Naive thymus-derived CD4-positive, alpha-beta T cell (primary cell): ENCODE results near the gene MT1F. TPM values are rescaled to one million over a fixed set of nuclear protein-coding genes. Genes with fewer than 3 reads are reported as not detected.
"Not testable (repeated sequence)": the region's sequence is repeated elsewhere in the genome, so short reads cannot be mapped to it uniquely, and the experiment has no call there.

Experiments used
- ATAC-seq: fragments of 150-1000 bp; cut with Tn5 transposase; 2 replicates; pipeline ENCODE4 v1.10.0; 2021; ENCODE audit warnings: mild to moderate bottlenecking, moderate library complexity
- CTCF ChIA-PET: fragments of 350-600 bp; sonication (Branson Sonifier 250); formaldehyde crosslinking; loops from one replicate; lab custom pipeline; 2021; ENCODE audit warnings: antibody characterized with exemption; lab: Charles Lee
- POLR2A ChIA-PET: fragments of 350-600 bp; sonication (Branson Sonifier 250); formaldehyde crosslinking; loops from one replicate; lab custom pipeline; 2021; ENCODE audit warnings: antibody characterized with exemption, inconsistent platforms; lab: Charles Lee
- DNase-seq, 9 donors: peaks; one replicate each; pipeline versions ENCODE4 v3.0.0 to v3.0.0-alpha.2; 2020 to 2022; ENCODE audit warnings: mixed read lengths in 1 of 9
- H3K27ac ChIP-seq: one replicate; pipeline ENCODE4 v1.7.0; 2013; ENCODE audit warnings: mild to moderate bottlenecking, low read depth, low read length, moderate library complexity
- H3K27me3 ChIP-seq, 2 donors: one replicate each; pipeline ENCODE4 v1.7.0; 2013; ENCODE audit warnings: low read length in 2 of 2, mild to moderate bottlenecking in 2 of 2, moderate library complexity in 2 of 2; ENCODE audit not compliant: control insufficient read depth in 2 of 2, insufficient read depth in 2 of 2
- H3K36me3 ChIP-seq, 3 experiments: 1 replicate in 2 of 3; 2 replicates in 1 of 3; pipeline ENCODE4 v1.7.0; 2013; ENCODE audit warnings: low read length in 3 of 3, mild to moderate bottlenecking in 3 of 3, moderate library complexity in 1 of 3; ENCODE audit not compliant: insufficient read depth in 3 of 3, control insufficient read depth in 2 of 3
- H3K4me1 ChIP-seq, 2 donors: one replicate each; pipeline ENCODE4 v1.7.0; 2013; ENCODE audit warnings: low read length in 2 of 2, mild to moderate bottlenecking in 2 of 2, moderate library complexity in 1 of 2; ENCODE audit not compliant: control insufficient read depth in 2 of 2, insufficient read depth in 2 of 2
- H3K4me3 ChIP-seq: 2 replicates; pipeline ENCODE4 v1.7.0; 2013; ENCODE audit warnings: mild to moderate bottlenecking, low read length
- H3K9me3 ChIP-seq, 3 experiments: 1 replicate in 2 of 3; 2 replicates in 1 of 3; pipeline ENCODE4 v1.7.0; 2013; ENCODE audit warnings: low read length in 3 of 3; ENCODE audit not compliant: control insufficient read depth in 2 of 3
- H3K27ac Mint-ChIP-seq, 9 donors: one replicate each; pipeline ENCODE4 v1.8.0; 2020 to 2022; ENCODE audit warnings: mixed read lengths in 9 of 9, mild to moderate bottlenecking in 8 of 9, moderate library complexity in 5 of 9, inconsistent platforms in 2 of 9
- H3K27me3 Mint-ChIP-seq, 5 donors: one replicate each; pipeline ENCODE4 v1.8.0; 2021 to 2022; ENCODE audit warnings: mixed read lengths in 5 of 5, mild to moderate bottlenecking in 1 of 5
- H3K36me3 Mint-ChIP-seq, 5 donors: one replicate each; pipeline ENCODE4 v1.8.0; 2020 to 2022; ENCODE audit warnings: mixed read lengths in 5 of 5, mild to moderate bottlenecking in 3 of 5, inconsistent platforms in 1 of 5
- H3K4me1 Mint-ChIP-seq, 7 donors: one replicate each; pipeline ENCODE4 v1.8.0; 2020 to 2022; ENCODE audit warnings: mixed read lengths in 7 of 7, mild to moderate bottlenecking in 3 of 7, inconsistent platforms in 1 of 7
- H3K4me3 Mint-ChIP-seq, 10 donors: one replicate each; pipeline ENCODE4 v1.8.0; 2020 to 2022; ENCODE audit warnings: mild to moderate bottlenecking in 10 of 10, mixed read lengths in 10 of 10, moderate library complexity in 6 of 10, inconsistent platforms in 2 of 10
- H3K9me3 Mint-ChIP-seq, 11 donors: one replicate each; pipeline ENCODE4 v1.8.0; 2020 to 2022; ENCODE audit warnings: mixed read lengths in 11 of 11, mild to moderate bottlenecking in 4 of 11, inconsistent platforms in 1 of 11, moderate library complexity in 1 of 11
- intact Hi-C, 2 donors: fragments of 100-400 bp; cut with micrococcal nuclease; formaldehyde crosslinking; loops; one replicate each; pipeline ENCODE4 v1.15.1; 2023
- polyA plus RNA-seq, 2 donors: library from polyadenylated mRNA; unstranded; fragments of 300-500 nt; fragmentation: Illumina TruSeq; gene quantifications; one replicate each; pipeline ENCODE4 v1.2.3, GENCODE V29; 2021
- total RNA-seq, 6 experiments: library from RNA in 5 of 6; stranded (reverse) in 5 of 6; gene quantifications; 1 replicate in 5 of 6; 2 replicates in 1 of 6; pipeline ENCODE4 v1.2.3 and lab custom pipeline; 2021 to 2026

Gene MT1F
- total and polyA plus RNA-seq, 7 experiments from 2014 or later, result 5.6 to 42.4 (median 8.9) TPM

GRCh38 chr16:56617212-56618085 lies 40.3 kb upstream of the MT1F start:
- DNase-seq, result peak in 7 of 9 donors; percentile 33 to 64 (median 42)
- no peaks in the 10 kb centered on the region for H3K36me3 Mint-ChIP-seq
- Histone ChIP-seq H3K36me3 (no peaks in the 10 kb centered on the region), H3K4me1 (peaks cover 0 to 7% of the 10 kb centered on the region in 2 donors), H3K27ac (no peak overlapping the region), H3K4me3 (no peak overlapping the region), H3K9me3 (no peaks in the 10 kb centered on the region), H3K27me3 (no peaks in the 10 kb centered on the region)
- no peaks in the 10 kb centered on the region for H3K9me3 Mint-ChIP-seq
- ATAC-seq, result peak; percentile 90
- H3K27ac Mint-ChIP-seq, result peak overlapping the region in 2 of 9 donors; percentile 52 to 82
- H3K4me1 Mint-ChIP-seq, result peaks cover 0 to 46% (median 12%) of the 10 kb centered on the region in 7 donors
- peak overlapping the region; percentile 58 to 87 (median 78) for H3K4me3 Mint-ChIP-seq
- peaks cover 0 to 18% (median 4%) of the 10 kb centered on the region in 5 donors for H3K27me3 Mint-ChIP-seq
- intact Hi-C loops, result loop anchor here (1.0 kb wide), 3 partner anchors 8 to 9 kb away; partner anchors contain the start of genes MT1E (in 2 of the 2) and MT2A (in 1 of the 2)
- CTCF ChIA-PET, result interaction anchor here (1.3 kb wide), 1 partner anchor 26 kb away, joined by 3 read pairs; no protein-coding TSS in a partner anchor
- POLR2A ChIA-PET, result interaction anchor here (0.8 to 0.9 kb wide), 4 partner anchors 8 to 103 kb away, joined by 3 to 6 read pairs (median 4); partner anchors contain the start of gene MT1E

- no peaks in the 10 kb centered on the region for H3K36me3 Mint-ChIP-seq
- no peak for ATAC-seq
- H3K27me3 Mint-ChIP-seq, result peaks cover 0 to 18% (median 4%) of the 10 kb centered on the region in 5 donors
- no peak overlapping the region for H3K27ac Mint-ChIP-seq
- H3K9me3 Mint-ChIP-seq, result no peaks in the 10 kb centered on the region
- no peak for DNase-seq
- ChIA-PET CTCF (no interaction called here), POLR2A (interaction anchor here (0.9 kb wide), 1 partner anchor 102 kb away, joined by 4 read pairs; no protein-coding TSS in a partner anchor)
- H3K4me1 ChIP-seq, result peaks cover 0 to 7% of the 10 kb centered on the region in 2 donors
- H3K9me3 ChIP-seq, result no peaks in the 10 kb centered on the region
- intact Hi-C loops, result no loop called here
- H3K27me3 ChIP-seq, result no peaks in the 10 kb centered on the region
- peak overlapping the region in 9 of 10 donors; percentile 38 to 87 (median 78) for H3K4me3 Mint-ChIP-seq
- H3K36me3 ChIP-seq, result no peaks in the 10 kb centered on the region
- H3K4me1 Mint-ChIP-seq, result peaks cover 0 to 43% (median 12%) of the 10 kb centered on the region in 7 donors
- H3K4me3 ChIP-seq, result no peak overlapping the region
- no peak overlapping the region for H3K27ac ChIP-seq
Measured at GRCh38 chr16:56618138-56618537, 39.6 kb upstream of the MT1F start.

- no peak for ATAC-seq
- Histone ChIP-seq H3K27me3 (no peaks in the 10 kb centered on the region), H3K4me1 (peaks cover 0 to 13% of the 10 kb centered on the region in 2 donors), H3K27ac (no peak overlapping the region), H3K4me3 (no peak overlapping the region), H3K36me3 (no peaks in the 10 kb centered on the region), H3K9me3 (no peaks in the 10 kb centered on the region)
- H3K27me3 Mint-ChIP-seq, result peaks cover 0 to 24% (median 8%) of the 10 kb centered on the region in 5 donors
- intact Hi-C loops, result no loop called here
- ChIA-PET CTCF (interaction anchor here (1.0 kb wide), 1 partner anchor 15 kb away, joined by 3 read pairs; no protein-coding TSS in a partner anchor), POLR2A (no interaction called here)
- H3K4me3 Mint-ChIP-seq, result no peak overlapping the region
- no peaks in the 10 kb centered on the region for H3K36me3 Mint-ChIP-seq
- no peak overlapping the region for H3K27ac Mint-ChIP-seq
- H3K9me3 Mint-ChIP-seq, result no peaks in the 10 kb centered on the region
- peaks cover 7 to 29% (median 19%) of the 10 kb centered on the region in 7 donors for H3K4me1 Mint-ChIP-seq
- DNase-seq, result no peak
Measured at GRCh38 chr16:56620339-56620897, 37.3 kb upstream of the MT1F start.

GRCh38 chr16:56621665-56622445 lies 35.9 kb upstream of the MT1F start:
- H3K4me1 ChIP-seq, result peaks cover 0 to 21% of the 10 kb centered on the region in 2 donors
- H3K27me3 ChIP-seq, H3K36me3 Mint-ChIP-seq, H3K9me3 Mint-ChIP-seq, intact Hi-C loops, CTCF ChIA-PET, H3K36me3 ChIP-seq, H3K4me3 ChIP-seq, ATAC-seq, H3K9me3 ChIP-seq, H3K27ac ChIP-seq, DNase-seq, H3K4me3 Mint-ChIP-seq: not testable (repeated sequence)
- POLR2A ChIA-PET, result interaction anchor here (1.4 kb wide), 1 partner anchor 80 kb away, joined by 3 read pairs; no protein-coding TSS in a partner anchor
- peaks cover 0 to 25% (median 8%) of the 10 kb centered on the region in 5 donors for H3K27me3 Mint-ChIP-seq
- peaks cover 13 to 34% (median 24%) of the 10 kb centered on the region in 7 donors for H3K4me1 Mint-ChIP-seq
- peak overlapping the region in 1 of 9 donors; percentile 3 for H3K27ac Mint-ChIP-seq

- H3K27ac Mint-ChIP-seq, H3K4me3 Mint-ChIP-seq, H3K36me3 ChIP-seq, H3K9me3 ChIP-seq, H3K9me3 Mint-ChIP-seq, intact Hi-C loops, DNase-seq, H3K4me3 ChIP-seq, H3K27ac ChIP-seq, ATAC-seq, H3K36me3 Mint-ChIP-seq, H3K27me3 ChIP-seq: not testable (repeated sequence)
- peaks cover 11 to 27% (median 15%) of the 10 kb centered on the region in 7 donors for H3K4me1 Mint-ChIP-seq
- POLR2A ChIA-PET, result interaction anchor here (0.7 to 1.6 kb wide), 4 partner anchors 9 to 79 kb away, joined by 3 to 5 read pairs (median 4); partner anchors contain the start of genes MT1M and MT2A
- H3K4me1 ChIP-seq, result peaks cover 0 to 13% of the 10 kb centered on the region in 2 donors
- peaks cover 0 to 21% (median 4%) of the 10 kb centered on the region in 5 donors for H3K27me3 Mint-ChIP-seq
- CTCF ChIA-PET, result interaction anchor here (1.0 to 1.5 kb wide), 2 partner anchors 14 to 20 kb away, joined by 3 to 5 read pairs; partner anchors contain the start of gene MT2A
Measured at GRCh38 chr16:56623184-56623583, 34.6 kb upstream of the MT1F start.
